NCI-H524 treated with DMSO at 0.1 percent for 48 hours (cell line): Measurements from ENCODE around the gene IQGAP2.

Experiments used
- DNase-seq: peaks from one replicate; lab custom pipeline; 2025; lab: John Stamatoyannopoulos, UW

Gene IQGAP2

GRCh38 chr5:76755779-76756637 lies 352.9 kb downstream of the IQGAP2 start:
- DNase-seq: no peak

GRCh38 chr5:76757049-76757448 lies 354.0 kb downstream of the IQGAP2 start:
- no peak for DNase-seq
